HL-60 (cell line): ENCODE measurements around the gene SMOC2.

Experiments used
- CTCF ChIP-seq: IDR thresholded peaks from one replicate; pipeline ENCODE4 v1.5.1; 2011; ENCODE audit warnings: low read length, control low read depth, inconsistent platforms; ENCODE audit not compliant: insufficient read depth
- GABPA ChIP-seq: IDR thresholded peaks from 2 replicates; pipeline ENCODE4 v1.6.1; 2012; ENCODE audit warnings: low read depth
- POLR2AphosphoS5 ChIP-seq: IDR thresholded peaks from 2 replicates; pipeline ENCODE4 v1.6.1; 2012; ENCODE audit warnings: low read depth
- REST ChIP-seq: IDR thresholded peaks from 2 replicates; pipeline ENCODE4 v1.6.1; 2012; ENCODE audit warnings: low read depth; ENCODE audit not compliant: insufficient replicate concordance
- SPI1 ChIP-seq: IDR thresholded peaks from 2 replicates; pipeline ENCODE4 v1.6.1; 2012; ENCODE audit warnings: low read depth, mild to moderate bottlenecking, borderline replicate concordance

- TF ChIP-seq CTCF (no peak), POLR2AphosphoS5 (no peak), REST (no peak), GABPA (no peak), SPI1 (no peak)
These were observed 207.5 kb downstream of the SMOC2 start for GRCh38 chr6:168648240-168649125.
